K562 (cell line): Measurements from ENCODE around the gene NRROS. TPM values are rescaled to one million over a fixed set of nuclear protein-coding genes. Genes with fewer than 3 reads are reported as not detected.

Experiments used
- ARID1B ChIP-seq: fragments of 450-650 bp; IDR thresholded peaks from 2 replicates; pipeline ENCODE4 v1.6.1; 2016; ENCODE audit warnings: antibody characterized with exemption, mild to moderate bottlenecking, inconsistent platforms
- BCL6 ChIP-seq: fragments of 250-450 bp; sonication (Bioruptor Pico); IDR thresholded peaks from 2 replicates; pipeline ENCODE4 v1.4.0; 2020
- BRD4 ChIP-seq: fragments of 200-600 bp; sonication (generic); IDR thresholded peaks from 2 replicates; pipeline ENCODE4 v1.6.1; 2017; ENCODE audit warnings: inconsistent platforms
- CXXC5 ChIP-seq: fragments of 250-450 bp; sonication (Bioruptor Pico); IDR thresholded peaks from 2 replicates; pipeline ENCODE4 v1.8.0; 2022; ENCODE audit warnings: inconsistent platforms, mild to moderate bottlenecking, moderate library complexity
- DMBX1 ChIP-seq: fragments of 250-450 bp; sonication (Bioruptor Pico); IDR thresholded peaks from 2 replicates; pipeline ENCODE4 v1.8.0; 2022; ENCODE audit warnings: inconsistent platforms, mild to moderate bottlenecking, moderate library complexity, borderline replicate concordance
- EP300 ChIP-seq: IDR thresholded peaks from 2 replicates; pipeline ENCODE4 v1.6.1; 2012; ENCODE audit warnings: low read length, improper control_type of control experiment
- ETV1 ChIP-seq: fragments of 450-650 bp; conservative IDR thresholded peaks from 2 replicates; pipeline ENCODE4 v1.6.1; 2016; ENCODE audit warnings: missing genetic modification characterization, control low read depth, low read depth, missing compliant biosample characterization
- ETV5 ChIP-seq: sonication (generic); formaldehyde crosslinking; IDR thresholded peaks from 2 replicates; pipeline ENCODE4 v1.4.0; 2020; ENCODE audit warnings: low read depth, mild to moderate bottlenecking, missing genetic modification reagents
- IRF9 ChIP-seq: fragments of 450-650 bp; IDR thresholded peaks from 2 replicates; pipeline ENCODE4 v1.6.1; 2016; ENCODE audit warnings: missing biosample characterization, missing genetic modification characterization
- MECOM ChIP-seq: fragments of 250-450 bp; sonication (Bioruptor Pico); IDR thresholded peaks from 2 replicates; pipeline ENCODE4 v1.8.0; 2022; ENCODE audit warnings: inconsistent platforms
- POLR2A ChIP-seq: fragments of 450-650 bp; conservative IDR thresholded peaks from 2 replicates; pipeline ENCODE4 v1.6.1; 2016
- SOX6 ChIP-seq: fragments of 450-650 bp; IDR thresholded peaks from 2 replicates; pipeline ENCODE4 v1.6.1; 2014; ENCODE audit warnings: mild to moderate bottlenecking
- SPI1 ChIP-seq: IDR thresholded peaks from 2 replicates; pipeline ENCODE4 v1.6.1; 2011; ENCODE audit warnings: low read depth, low read length, control low read depth, borderline replicate concordance
- TCF3 ChIP-seq: sonication (generic); formaldehyde crosslinking; IDR thresholded peaks from 2 replicates; pipeline ENCODE4 v1.4.0; 2020; ENCODE audit warnings: mild to moderate bottlenecking, missing genetic modification reagents
- ZBTB26 ChIP-seq: fragments of 450-650 bp; formaldehyde crosslinking; IDR thresholded peaks from 2 replicates; pipeline ENCODE4 v1.4.0; 2022; ENCODE audit warnings: missing genetic modification characterization
- ZNF175 ChIP-seq: fragments of 200-800 bp; sonication (Bioruptor generic); IDR thresholded peaks from 2 replicates; pipeline ENCODE4 v1.6.1; 2016; ENCODE audit warnings: low read depth, mild to moderate bottlenecking, missing genetic modification characterization, missing compliant biosample characterization
- ZNF282 ChIP-seq: sonication (generic); formaldehyde crosslinking; IDR thresholded peaks from 2 replicates; pipeline ENCODE4 v1.8.1; 2023; ENCODE audit warnings: missing genetic modification reagents
- ZNF592 ChIP-seq: fragments of 450-650 bp; IDR thresholded peaks from 2 replicates; pipeline ENCODE4 v1.6.1; 2017; ENCODE audit warnings: antibody characterized with exemption, mild to moderate bottlenecking
- ZNF780A ChIP-seq: fragments of 250-450 bp; sonication (Bioruptor Pico); IDR thresholded peaks from 2 replicates; pipeline ENCODE4 v1.5.0; 2021; ENCODE audit warnings: mild to moderate bottlenecking
- polyA plus RNA-seq, 8 experiments: library from polyadenylated mRNA; depleted of rRNA in 4 of 8; stranded (reverse) in 5 of 8; unstranded in 3 of 8; fragments of >200 nt; fragmentation: Nextera tagmentation in 2 of 8; fragmentation: Illumina TruSeq in 1 of 8; extraction: Ambion mirVana in 2 of 8; extraction: Trizol in 1 of 8; gene quantifications; 2 replicates each; pipeline versions ENCODE4 v1.2.1 to v1.2.3, GENCODE V29; 2011 to 2014; ENCODE audit warnings: inconsistent platforms in 1 of 8, missing spikeins in 1 of 8
- total RNA-seq, 7 experiments: library from RNA; depleted of rRNA in 6 of 7; stranded (reverse); fragments of >200 nt in 6 of 7; fragmentation: Illumina TruSeq in 2 of 7; extraction: Trizol in 2 of 7; gene quantifications; 2 replicates each; pipeline versions ENCODE4 v1.2.1 to v1.2.3, GENCODE V29; 2011 to 2021; ENCODE audit warnings: low replicate concordance in 1 of 7

NRROS gene
- total and polyA plus RNA-seq, 9 of the 15 experiments (the other 6 are each of a cell fraction or from before 2014, with no cell fraction given): 0.34 to 13.8 (median 3.8) TPM

GRCh38 chr3:196633555-196634151 is 5.8 kb upstream of the NRROS start (continued):
- TF ChIP-seq EP300: 0 out of 2 replicates have a peak, but pooled peaks have one; percentile 9
- TF ChIP-seq ZNF780A (CRISPR knock-in tag): no peak
- TF ChIP-seq ZBTB26: no peak
- peak; percentile 39; the same call in 1 of the 2 replicates for TF ChIP-seq MECOM (CRISPR knock-in tag)
- no peak for TF ChIP-seq ZNF282
- TF ChIP-seq ZNF175 (CRISPR knock-in tag): peak; percentile 18; the same call in 1 of the 2 replicates
- TF ChIP-seq ARID1B: peak; percentile 48
- TF ChIP-seq BRD4: peak; percentile 5; the same call in 1 of the 2 replicates
- 0 out of 2 replicates have a peak, but pooled peaks have one; percentile 2 for TF ChIP-seq SPI1
- 0 out of 2 replicates have a peak, but pooled peaks have one; percentile 23 for TF ChIP-seq POLR2A
- TF ChIP-seq ETV1 (tag): peak; percentile 42; the same call in 1 of the 2 replicates
- TF ChIP-seq TCF3 (CRISPR knock-in tag): peak; percentile 66
- no peak for TF ChIP-seq ETV5 (CRISPR knock-in tag)
- peak; percentile 37; the same call in 1 of the 2 replicates for TF ChIP-seq DMBX1 (CRISPR knock-in tag)
- TF ChIP-seq ZNF592: peak; percentile 85
- TF ChIP-seq BCL6 (CRISPR knock-in tag): no peak
- TF ChIP-seq IRF9 (tag): 0 out of 2 replicates have a peak, but pooled peaks have one; percentile 25
- peak; percentile 25; the same call in 1 of the 2 replicates for TF ChIP-seq CXXC5 (CRISPR knock-in tag)
- TF ChIP-seq SOX6: 0 out of 2 replicates have a peak, but pooled peaks have one; percentile 17
